Upper lobe of left lung (tissue), 6 donors: ENCODE data around the gene NACC2. TPM values are rescaled to one million over a fixed set of nuclear protein-coding genes. Genes with fewer than 3 reads are reported as not detected.

Source experiments
- ATAC-seq, 2 donors: fragments of 200-7000 bp; cut with Tn5 transposase; one replicate each; pipeline ENCODE4 v1.9.1; 2022; ENCODE audit warnings: mild to moderate bottlenecking in 2 of 2, moderate library complexity in 2 of 2; ENCODE audit not compliant: low FRiP score in 2 of 2
- DNase-seq, 2 donors: peaks; one replicate each; pipeline ENCODE4 v3.0.0-alpha.2; 2019 to 2020
- H3K27ac ChIP-seq, 4 donors: fragments of 200-600 bp; sonication (generic); one replicate each; pipeline ENCODE4 v1.5.1; 2016 to 2019
- H3K27me3 ChIP-seq, 4 donors: fragments of 200-600 bp; sonication (generic); one replicate each; pipeline ENCODE4 v1.5.1; 2017 to 2019
- H3K36me3 ChIP-seq, 4 donors: fragments of 200-600 bp; sonication (generic); one replicate each; pipeline ENCODE4 v1.5.1; 2016 to 2019
- H3K4me1 ChIP-seq, 4 donors: fragments of 200-600 bp; sonication (generic); one replicate each; pipeline ENCODE4 v1.5.1; 2018 to 2019
- H3K4me3 ChIP-seq, 4 donors: fragments of 200-600 bp; sonication (generic); one replicate each; pipeline ENCODE4 v1.5.1; 2017 to 2019; ENCODE audit warnings: mild to moderate bottlenecking in 2 of 4, moderate library complexity in 1 of 4
- H3K9me3 ChIP-seq, 4 donors: fragments of 200-600 bp; sonication (generic); one replicate each; pipeline ENCODE4 v1.5.1; 2018 to 2019
- EP300 ChIP-seq, 4 donors: sonication (generic); formaldehyde crosslinking; IDR thresholded peaks; one replicate each; pipeline ENCODE4 v1.5.1; 2017; ENCODE audit warnings: antibody characterized with exemption in 4 of 4, control low read depth in 2 of 4
- POLR2A ChIP-seq, 4 donors: fragments of 450-650 bp; IDR thresholded peaks; one replicate each; pipeline ENCODE4 v1.5.1; 2016 to 2017; ENCODE audit warnings: antibody characterized with exemption in 4 of 4, mild to moderate bottlenecking in 2 of 4
- POLR2AphosphoS5 ChIP-seq, 2 donors: sonication (generic); formaldehyde crosslinking; IDR thresholded peaks; one replicate each; pipeline ENCODE4 v1.5.1; 2017; ENCODE audit warnings: antibody characterized with exemption in 2 of 2
- WGBS, 2 donors: methylation state at CpG; one replicate each; pipeline ENCODE4 v1.1.5; 2017 to 2018; 5-methylcytosine and 5-hydroxymethylcytosine counted together
- total RNA-seq, 6 donors: library from RNA; depleted of rRNA in 4 of 6; stranded (reverse); fragments of >200 nt in 4 of 6; gene quantifications; one replicate each; pipeline versions ENCODE4 v1.1.0 to v1.2.1, GENCODE V29; 2016 to 2021
- TF ChIP-seq, protein P1 (sequence below), 6 experiments: fragments of 450-650 bp in 4 of 6; fragments of 200-600 bp in 2 of 6; sonication (generic) in 2 of 6; IDR thresholded peaks; one replicate each; pipeline ENCODE4 v1.5.1; 2016 to 2019; ENCODE audit warnings: antibody characterized with exemption in 6 of 6
- donor health status: DM: no; HTN: no; CAD: no; lungs with moderate emphysema.
- donor health status: DM: no; HTN: yes; CAD: no; lungs with severe emphysema.

Gene NACC2
- total RNA-seq, 6 donors from 2014 or later, result 16.8 to 38.4 (median 31.3) TPM

DNA sequence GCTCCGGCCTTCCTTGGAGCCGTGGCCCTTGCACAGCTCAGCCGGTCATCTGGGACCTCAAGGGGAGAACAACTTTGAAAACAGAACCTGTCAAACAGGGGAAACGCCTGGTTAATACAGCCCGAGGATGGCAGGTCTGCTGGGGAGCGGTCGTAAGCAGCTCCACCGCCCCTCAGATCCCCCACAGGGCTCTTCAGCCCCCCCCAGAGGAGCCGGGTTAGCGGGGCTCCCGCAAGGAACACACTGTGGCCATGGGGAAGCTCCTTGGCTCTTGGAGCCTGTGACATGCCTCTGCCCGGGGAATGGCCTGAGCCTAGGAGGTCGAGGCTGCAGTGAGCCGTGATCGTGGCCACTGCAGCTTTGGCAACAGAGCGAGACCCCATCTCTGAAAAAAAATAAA lies 16.8 kb upstream of the NACC2 start:
- peak in 1 of 2 donors; percentile 49 for DNase-seq
- Histone ChIP-seq H3K9me3 (no peaks in the 10 kb centered on the region), H3K27ac (peak overlapping the region in 1 of 4 donors; percentile 22), H3K36me3 (peaks cover 0 to 24% (median 19%) of the 10 kb centered on the region in 4 donors), H3K27me3 (no peaks in the 10 kb centered on the region), H3K4me3 (no peak overlapping the region), H3K4me1 (peaks cover 37 to 49% (median 41%) of the 10 kb centered on the region in 4 donors)
- WGBS, 2 donors, result 82 to 90% methylated on average over 14 to 16 of the region's 16 CpGs
- ATAC-seq, result no peak
- no peak for TF ChIP-seq POLR2A (IDR thresholded peaks at IDR 0.05)
- no peak for TF ChIP-seq EP300 (IDR thresholded peaks at IDR 0.05)
- no peak for TF ChIP-seq POLR2AphosphoS5 (IDR thresholded peaks at IDR 0.05)
- TF ChIP-seq, protein P1, sequence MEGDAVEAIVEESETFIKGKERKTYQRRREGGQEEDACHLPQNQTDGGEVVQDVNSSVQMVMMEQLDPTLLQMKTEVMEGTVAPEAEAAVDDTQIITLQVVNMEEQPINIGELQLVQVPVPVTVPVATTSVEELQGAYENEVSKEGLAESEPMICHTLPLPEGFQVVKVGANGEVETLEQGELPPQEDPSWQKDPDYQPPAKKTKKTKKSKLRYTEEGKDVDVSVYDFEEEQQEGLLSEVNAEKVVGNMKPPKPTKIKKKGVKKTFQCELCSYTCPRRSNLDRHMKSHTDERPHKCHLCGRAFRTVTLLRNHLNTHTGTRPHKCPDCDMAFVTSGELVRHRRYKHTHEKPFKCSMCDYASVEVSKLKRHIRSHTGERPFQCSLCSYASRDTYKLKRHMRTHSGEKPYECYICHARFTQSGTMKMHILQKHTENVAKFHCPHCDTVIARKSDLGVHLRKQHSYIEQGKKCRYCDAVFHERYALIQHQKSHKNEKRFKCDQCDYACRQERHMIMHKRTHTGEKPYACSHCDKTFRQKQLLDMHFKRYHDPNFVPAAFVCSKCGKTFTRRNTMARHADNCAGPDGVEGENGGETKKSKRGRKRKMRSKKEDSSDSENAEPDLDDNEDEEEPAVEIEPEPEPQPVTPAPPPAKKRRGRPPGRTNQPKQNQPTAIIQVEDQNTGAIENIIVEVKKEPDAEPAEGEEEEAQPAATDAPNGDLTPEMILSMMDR (IDR thresholded peaks at IDR 0.05), result no peak

DNA sequence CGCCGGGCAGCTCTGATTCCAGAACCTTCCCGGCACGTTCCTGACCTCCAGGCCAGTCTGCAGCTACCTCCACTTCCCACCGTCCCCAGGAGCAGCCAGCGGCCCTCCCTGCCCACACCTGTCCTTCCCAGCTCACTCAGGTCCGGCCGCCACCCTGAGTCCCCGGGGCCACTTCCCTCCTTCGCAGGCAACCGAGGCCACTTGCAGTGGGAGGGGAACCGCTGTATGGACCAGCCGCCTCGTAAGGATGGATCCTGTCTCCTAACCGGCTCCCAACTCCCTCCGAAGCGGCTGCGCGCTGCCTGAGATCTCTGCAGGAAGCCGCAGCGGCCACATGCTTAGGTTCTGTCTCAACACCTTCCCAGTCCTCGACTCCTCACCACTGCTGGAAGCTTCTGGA lies 16.1 kb upstream of the NACC2 start:
- TF ChIP-seq POLR2A (IDR thresholded peaks at IDR 0.05) (no peak), EP300 (IDR thresholded peaks at IDR 0.05) (no peak), POLR2AphosphoS5 (IDR thresholded peaks at IDR 0.05) (no peak)
- TF ChIP-seq, protein P1 (IDR thresholded peaks at IDR 0.05), result no peak

DNA sequence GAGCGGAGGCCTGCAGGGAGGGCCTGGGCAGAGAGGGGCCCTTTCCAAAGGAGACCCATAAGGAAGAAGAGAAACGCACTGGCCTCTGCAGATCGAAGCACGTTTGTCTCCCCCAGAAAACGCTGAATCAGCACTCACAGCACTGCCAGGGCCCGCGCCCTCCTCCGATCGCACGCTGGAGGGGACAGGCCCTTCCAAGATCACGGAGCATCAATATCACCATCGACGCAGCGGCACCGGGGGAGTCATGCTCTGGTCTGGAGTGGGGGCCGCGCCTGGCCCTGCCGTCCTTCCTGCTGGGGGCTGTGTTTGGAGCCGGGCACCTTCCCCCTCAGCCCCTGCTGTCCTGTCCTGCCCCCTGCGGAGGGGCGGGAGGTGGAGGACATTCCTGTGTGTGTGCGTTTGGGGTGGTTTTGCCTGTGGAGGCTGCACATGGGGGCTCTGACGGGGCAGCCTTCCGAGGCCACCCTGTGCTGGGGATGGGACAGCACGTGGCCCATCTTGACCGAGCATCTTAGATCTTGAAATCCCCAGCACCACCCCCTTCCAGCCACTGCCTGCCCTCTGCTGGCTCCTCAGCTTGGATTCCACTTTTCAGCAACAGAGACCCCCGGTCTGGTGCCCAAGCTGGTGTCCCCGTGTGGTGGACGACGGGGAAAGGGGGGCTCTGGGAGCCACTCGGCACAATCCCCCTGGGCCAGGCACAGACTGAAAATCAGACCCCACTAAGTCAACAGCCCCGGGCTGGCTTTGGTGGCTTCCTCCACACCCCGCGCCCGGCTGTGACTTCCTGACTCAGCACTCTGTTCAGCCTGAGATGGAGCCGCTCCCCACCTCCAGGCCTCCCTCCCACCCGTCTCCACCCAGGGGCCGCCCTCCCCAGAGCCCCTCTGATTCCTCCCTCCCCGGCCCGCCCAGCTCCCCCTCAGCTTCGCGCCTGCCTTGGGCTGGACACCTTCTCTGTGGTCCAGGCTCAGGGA lies 15.3 kb upstream of the NACC2 start:
- DNase-seq (peak in 1 of 2 donors; percentile 83), ATAC-seq (peak in 1 of 2 donors; percentile 33)
- Histone ChIP-seq H3K9me3 (no peaks in the 10 kb centered on the region), H3K27ac (peak overlapping the region in 3 of 4 donors; percentile 52 to 84 (median 79)), H3K27me3 (no peaks in the 10 kb centered on the region), H3K4me1 (peaks cover 50 to 59% (median 56%) of the 10 kb centered on the region in 4 donors), H3K36me3 (peaks cover 0 to 13% (median 6%) of the 10 kb centered on the region in 4 donors), H3K4me3 (peak overlapping the region in 3 of 4 donors; percentile 38 to 51 (median 49))
- 10 to 22% methylated on average over 10 to 30 of the region's 42 CpGs for WGBS, 2 donors
- TF ChIP-seq POLR2A (IDR thresholded peaks at IDR 0.05) (no peak), POLR2AphosphoS5 (IDR thresholded peaks at IDR 0.05) (no peak), EP300 (IDR thresholded peaks at IDR 0.05) (no peak)
- TF ChIP-seq, protein P1 (IDR thresholded peaks at IDR 0.05), result peak in 2 of 6 experiments; percentile 18 to 20

More for the DNA sequence above, 16.1 kb upstream of the NACC2 start:
- no peak for ATAC-seq
- H3K27ac ChIP-seq, result peak overlapping the region in 3 of 4 donors; percentile 9 to 52 (median 22)
- no peaks in the 10 kb centered on the region for H3K9me3 ChIP-seq
- H3K4me1 ChIP-seq, result peaks cover 44 to 51% (median 48%) of the 10 kb centered on the region in 4 donors
- DNase-seq, result peak in 1 of 2 donors; percentile 72
- H3K27me3 ChIP-seq, result no peaks in the 10 kb centered on the region
- WGBS, 2 donors, result 94 to 95% methylated on average over 15 to 22 of the region's 22 CpGs
- H3K36me3 ChIP-seq, result peaks cover 0 to 21% (median 14%) of the 10 kb centered on the region in 4 donors
- H3K4me3 ChIP-seq, result no peak overlapping the region

DNA sequence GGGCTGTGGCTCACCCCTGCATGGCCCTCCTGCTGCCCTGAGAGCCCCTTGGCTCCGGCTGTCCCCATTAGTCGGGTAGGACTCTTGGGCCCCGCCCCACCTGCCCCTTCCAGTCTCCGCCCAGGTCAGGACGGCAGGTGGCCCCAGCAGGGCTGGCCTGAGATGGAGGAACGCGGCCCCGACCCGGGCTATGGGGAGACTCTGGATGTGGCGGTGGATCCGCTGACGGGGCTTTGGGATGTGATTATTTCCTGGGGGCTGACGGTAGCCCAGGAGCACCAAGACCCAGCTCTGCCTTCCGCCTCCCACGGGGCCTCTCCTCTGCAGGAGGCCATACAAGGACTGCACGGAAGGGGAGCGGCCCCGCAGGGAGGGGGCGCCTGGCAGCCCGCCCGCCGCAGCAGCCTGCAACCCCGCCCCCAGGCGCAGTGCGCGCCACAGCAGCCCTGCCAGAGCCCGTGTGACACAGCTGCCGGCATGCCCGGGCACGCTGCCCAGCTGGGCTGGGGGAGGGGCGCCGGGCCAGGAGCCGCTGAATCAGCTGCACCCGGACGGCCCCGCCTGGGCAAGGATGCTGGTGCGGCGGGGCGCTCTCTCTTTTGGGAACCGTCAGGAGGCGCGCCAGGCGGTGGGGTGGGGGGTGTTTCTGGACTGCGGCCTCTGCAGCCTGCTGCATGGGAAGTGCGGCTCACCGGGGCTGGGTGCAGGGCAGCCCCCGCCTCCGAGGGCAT lies 14.4 kb upstream of the NACC2 start:
- H3K9me3 ChIP-seq, result no peaks in the 10 kb centered on the region
- WGBS, 2 donors, result 0 to 1% methylated on average over 1 to 13 of the region's 48 CpGs
- H3K4me3 ChIP-seq, result peak overlapping the region in 3 of 4 donors; percentile 38 to 51 (median 49)
- peak overlapping the region; percentile 70 to 86 (median 82) for H3K27ac ChIP-seq
- peaks cover 0 to 6% (median 0%) of the 10 kb centered on the region in 4 donors for H3K36me3 ChIP-seq
- TF ChIP-seq POLR2AphosphoS5 (IDR thresholded peaks at IDR 0.05) (peak; percentile 83 to 87), EP300 (IDR thresholded peaks at IDR 0.05) (peak in 2 of 4 donors; percentile 42 to 86), POLR2A (IDR thresholded peaks at IDR 0.05) (peak in 1 of 4 donors; percentile 55)
- TF ChIP-seq, protein P1 (IDR thresholded peaks at IDR 0.05), result peak in 5 of 6 experiments; percentile 19 to 53 (median 45)
- H3K27me3 ChIP-seq, result no peaks in the 10 kb centered on the region
- ATAC-seq, result peak; percentile 90 to 92
- H3K4me1 ChIP-seq, result peaks cover 54 to 63% (median 61%) of the 10 kb centered on the region in 4 donors
- DNase-seq, result peak; percentile 96 to 99
